NCI-H82 (cell line): ENCODE data around the gene TRAF3.

ENCODE experiments used
- DNase-seq: peaks from one replicate; lab custom pipeline; 2025; lab: John Stamatoyannopoulos, UW

The TRAF3 gene

DNA sequence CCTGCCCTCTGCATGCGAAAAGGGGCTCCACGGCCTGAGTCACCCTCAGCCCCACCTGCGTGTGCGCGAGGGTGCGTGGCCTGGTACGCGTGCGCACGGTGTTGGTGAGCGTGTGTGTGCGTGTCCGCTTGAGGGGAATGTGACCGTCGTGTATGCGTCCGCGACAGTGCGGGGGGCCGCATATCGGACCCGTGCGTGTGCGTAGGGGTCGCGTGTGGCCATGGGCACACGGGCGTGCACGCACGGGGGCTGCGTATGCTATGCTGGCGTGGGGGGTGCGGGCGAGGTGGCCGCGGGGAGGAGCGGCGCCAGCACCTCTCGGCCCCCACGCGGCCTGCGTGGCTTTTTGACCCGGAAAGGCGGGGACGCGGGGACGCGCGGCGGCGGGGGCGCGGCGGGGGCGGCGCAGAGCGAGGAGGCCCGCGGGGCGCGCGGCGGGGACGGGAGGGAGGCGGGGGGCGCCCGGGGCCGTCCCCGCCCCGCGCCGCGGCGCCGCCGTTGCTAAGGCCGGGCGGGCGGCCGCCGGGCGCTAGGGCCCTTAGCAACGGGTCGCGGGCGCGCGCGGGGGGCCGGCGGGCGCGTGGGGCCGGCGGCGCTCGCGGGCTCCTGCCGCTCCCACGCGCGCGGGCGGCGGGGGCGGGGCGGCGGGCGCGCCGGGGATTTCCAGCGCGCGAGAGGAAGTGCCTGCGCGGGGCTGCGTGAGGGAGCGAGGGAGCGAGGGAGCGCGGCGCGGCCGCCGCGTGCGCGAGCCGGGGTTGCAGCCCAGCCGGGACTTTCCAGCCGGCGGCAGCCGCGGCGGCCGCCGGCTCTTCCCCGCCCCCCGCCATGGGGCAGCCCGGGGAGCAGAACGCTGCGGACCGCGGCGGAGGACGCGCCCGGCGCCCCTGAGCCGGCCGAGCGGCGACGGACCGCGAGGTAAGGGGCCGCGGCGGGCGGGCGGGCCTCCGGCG is at the start of gene TRAF3:
Gene TRAF3 (plus strand): TSS at position 689 of the 950 bp plus-strand sequence. CDS start 92,753 bp downstream, outside the sequence.
- DNase-seq: peak; percentile 45

DNA sequence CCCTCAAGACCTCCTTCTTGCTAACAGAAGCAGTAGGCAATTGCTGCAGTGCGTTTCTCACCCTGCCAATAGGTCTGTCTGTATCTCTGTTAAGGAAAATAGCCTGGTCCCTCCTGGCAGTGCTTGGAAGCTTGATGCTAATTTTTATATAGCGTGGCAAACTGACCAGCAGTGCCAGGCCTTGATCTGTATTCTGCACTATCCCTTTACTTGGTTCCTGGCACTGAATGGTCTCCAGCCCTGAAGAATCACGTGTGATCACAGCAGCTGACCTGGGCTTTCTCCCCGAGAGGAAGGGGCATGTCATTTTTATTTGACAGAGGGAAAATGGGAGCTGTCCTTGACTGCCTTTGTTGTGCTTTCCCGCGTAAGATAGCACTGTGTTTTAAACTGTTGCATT is 48.7 kb upstream of the TRAF3 start:
- DNase-seq: no peak

DNA sequence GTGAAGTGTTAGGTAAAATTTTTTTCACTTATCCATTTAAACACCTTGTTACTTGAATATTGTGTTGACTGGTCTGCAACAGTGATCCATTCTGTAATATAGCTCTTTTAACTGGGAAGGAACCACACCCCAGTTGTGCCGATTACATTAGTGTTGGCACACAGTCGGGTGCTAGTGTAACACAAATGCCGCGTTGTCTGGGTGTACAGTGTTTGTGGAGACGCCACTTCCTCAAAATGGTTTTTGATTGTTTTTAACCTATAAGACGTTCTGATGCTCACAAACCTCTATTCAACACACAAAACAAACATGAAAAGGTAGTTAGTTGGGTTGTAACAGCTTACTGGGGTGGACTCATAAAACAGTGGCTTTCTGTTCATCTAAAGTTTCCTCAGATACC is 48.0 kb upstream of the TRAF3 start:
- no peak for DNase-seq

DNA sequence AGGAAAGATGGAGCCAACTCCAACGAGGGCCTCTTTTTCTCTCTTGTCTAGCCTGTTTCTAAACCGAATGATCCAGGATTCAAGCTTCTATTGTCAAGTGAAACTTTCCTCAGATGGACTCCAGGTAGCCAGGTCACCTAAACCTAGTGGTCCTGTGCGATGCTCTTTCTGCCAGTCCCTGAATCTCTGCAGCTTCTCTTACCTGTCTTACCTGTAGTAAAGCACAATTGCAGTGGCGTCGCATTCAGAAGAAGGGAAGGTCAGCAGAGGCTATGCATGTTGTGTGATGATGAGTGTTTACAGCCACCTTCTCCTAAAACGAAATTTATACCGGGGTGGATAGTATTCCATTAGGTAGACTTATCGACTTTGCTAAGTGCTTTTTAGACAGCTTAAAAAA is 47.4 kb upstream of the TRAF3 start:
- DNase-seq: no peak

DNA sequence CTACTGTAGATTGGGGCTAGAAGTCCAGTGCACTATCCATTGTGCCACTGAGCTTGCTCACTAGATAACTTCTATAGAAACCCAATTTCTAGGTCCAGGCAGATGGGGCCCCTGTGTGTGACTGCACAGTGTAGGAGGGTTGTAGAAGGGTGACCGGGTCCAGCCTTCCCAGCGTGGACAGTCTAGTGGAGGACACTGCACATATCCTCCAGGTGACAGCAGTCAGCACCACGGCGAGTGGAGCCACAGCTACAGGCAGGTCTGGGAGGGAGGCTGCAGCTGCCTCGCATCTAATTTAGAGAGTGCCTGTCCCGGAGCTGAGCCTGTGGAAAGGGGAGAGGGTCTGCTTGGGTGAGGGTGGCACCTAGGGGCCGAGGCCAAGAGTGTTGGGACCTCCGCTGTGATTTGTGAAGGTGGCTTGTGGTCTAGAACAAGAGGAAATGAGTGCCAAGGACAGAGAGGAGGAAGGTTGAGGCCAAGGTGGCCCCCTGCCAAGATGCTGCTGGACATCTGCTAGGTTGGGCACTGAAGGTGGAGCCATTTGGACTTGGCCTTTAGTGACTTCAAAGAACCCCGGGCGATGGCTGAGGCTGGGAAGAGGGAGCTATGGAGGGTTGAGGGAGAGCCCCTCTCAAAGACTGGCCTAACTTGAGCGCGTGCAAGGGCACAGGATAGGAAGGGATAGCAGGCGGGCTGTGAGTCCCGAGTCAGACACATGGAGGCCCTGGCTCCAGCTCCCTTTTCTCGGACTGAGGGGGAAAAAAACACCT is 46.0 kb upstream of the TRAF3 start:
- DNase-seq: no peak

GRCh38 chr14:102731871-102732800 is 45.1 kb upstream of the TRAF3 start:
- no peak for DNase-seq

GRCh38 chr14:102732924-102733323 is 44.3 kb upstream of the TRAF3 start:
- DNase-seq: no peak

GRCh38 chr14:102733326-102733725 is 43.9 kb upstream of the TRAF3 start:
- DNase-seq: no peak

GRCh38 chr14:102734436-102734835 is 42.8 kb upstream of the TRAF3 start:
- no peak for DNase-seq

- DNase-seq: no peak
Measured at GRCh38 chr14:102736956-102737355, 40.3 kb upstream of the TRAF3 start.

GRCh38 chr14:102737402-102738372 is 39.6 kb upstream of the TRAF3 start:
- no peak for DNase-seq

- no peak for DNase-seq
Measured at GRCh38 chr14:102738373-102739189, 38.7 kb upstream of the TRAF3 start.

GRCh38 chr14:102739190-102739469 is 38.1 kb upstream of the TRAF3 start:
- DNase-seq: no peak

- DNase-seq: no peak
Measured at GRCh38 chr14:102746634-102747438, 30.4 kb upstream of the TRAF3 start.

GRCh38 chr14:102748806-102749205 is 28.4 kb upstream of the TRAF3 start:
- DNase-seq: no peak

DNA sequence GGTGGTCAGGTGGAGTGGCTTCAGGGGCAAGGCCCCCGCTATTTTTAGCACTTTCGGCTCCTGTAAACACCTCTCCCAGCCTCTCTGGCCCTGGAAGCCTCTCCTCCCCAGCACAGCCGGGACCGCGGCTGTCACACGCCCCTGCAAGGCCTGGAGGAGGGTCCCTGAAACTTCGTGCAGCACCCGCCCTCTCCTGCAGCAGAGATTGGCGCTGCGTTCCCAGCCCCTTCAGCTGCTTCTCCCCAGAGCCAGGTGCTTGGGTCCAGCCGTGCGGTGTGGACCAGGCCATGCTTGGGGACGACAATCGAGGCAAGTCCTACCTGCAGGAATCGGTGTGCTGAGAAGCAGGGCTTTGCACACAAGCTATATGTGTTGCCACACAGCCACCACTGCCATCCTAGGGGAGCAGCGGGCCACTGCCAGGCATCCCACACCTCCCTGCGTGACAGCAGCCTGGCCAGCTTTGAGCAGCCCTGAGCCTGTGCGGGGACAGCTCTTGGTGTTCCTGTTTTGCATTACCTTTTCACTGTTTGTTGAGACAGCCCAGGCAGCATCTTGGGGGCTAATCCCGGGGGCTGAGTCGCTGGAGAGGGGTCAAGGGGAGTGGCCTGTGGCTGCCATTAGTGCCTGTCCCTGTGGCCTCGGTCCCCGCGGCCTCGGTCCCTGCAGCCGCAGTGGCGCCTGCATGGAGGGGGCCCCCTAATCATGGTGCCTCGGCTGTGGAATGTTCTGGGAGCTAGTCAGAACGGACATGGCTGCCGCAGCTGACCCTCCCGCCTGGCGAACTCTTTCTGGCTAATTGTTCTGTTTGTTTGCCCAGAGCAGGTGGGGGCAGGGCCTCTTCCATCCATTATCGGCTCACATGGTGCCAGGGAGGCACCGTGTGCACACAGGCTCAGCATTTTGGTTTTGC is 27.6 kb upstream of the TRAF3 start:
- DNase-seq: peak; percentile 57

GRCh38 chr14:102750376-102750775 is 26.9 kb upstream of the TRAF3 start:
- DNase-seq: peak; percentile 67

DNA sequence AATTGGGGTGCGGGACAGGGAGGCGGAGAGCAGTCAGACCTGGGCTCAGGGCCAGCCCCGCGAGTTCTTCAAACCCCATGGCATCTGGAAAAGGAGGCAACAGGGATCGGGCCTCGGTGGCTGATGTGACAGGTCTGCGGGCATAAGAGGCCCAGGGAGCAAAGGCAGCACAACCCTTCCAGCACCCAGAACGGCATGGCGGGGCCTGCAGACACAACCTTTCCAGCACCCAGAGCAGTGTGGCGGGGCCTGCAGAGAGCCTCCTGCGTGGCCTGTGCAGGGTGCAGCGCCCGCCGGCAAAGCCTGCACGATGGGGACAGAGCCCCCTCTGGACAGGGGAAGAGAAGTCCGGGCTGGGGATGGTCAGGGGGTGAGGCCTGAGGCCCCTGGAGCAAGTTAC is 26.2 kb upstream of the TRAF3 start:
- DNase-seq: no peak
